SK-N-MC (cell line): ENCODE measurements around the gene GSTM1.
"Not testable (repeated sequence)": the region's sequence is repeated elsewhere in the genome, so short reads cannot be mapped to it uniquely, and the experiment has no call there.

Experiments
- DNase-seq: peaks from one replicate; pipeline ENCODE4 v3.0.0-alpha.2; 2011; ENCODE audit warnings: low read depth, low spot score
- H3K27ac ChIP-seq: fragments of 200-600 bp; sonication (generic); 2 replicates; pipeline ENCODE4 v1.5.1; 2016; ENCODE audit warnings: mixed run types
- H3K36me3 ChIP-seq: fragments of 200-600 bp; sonication (generic); 2 replicates; pipeline ENCODE4 v1.6.1; 2017; ENCODE audit warnings: antibody characterized with exemption, low read length, mixed read lengths; ENCODE audit not compliant: insufficient read depth
- H3K4me3 ChIP-seq: fragments of 200-600 bp; sonication (generic); 2 replicates; pipeline ENCODE4 v1.5.1; 2016
- H3K9ac ChIP-seq: fragments of 200-600 bp; sonication (generic); 2 replicates; pipeline ENCODE4 v1.8.0; 2017; ENCODE audit warnings: mixed run types, mixed read lengths; ENCODE audit not compliant: insufficient read length
- H3K9me3 ChIP-seq: fragments of 200-600 bp; sonication (generic); 2 replicates; pipeline ENCODE4 v1.6.1; 2017; ENCODE audit warnings: low read depth, mild to moderate bottlenecking, antibody characterized with exemption, low read length, moderate library complexity, mixed read lengths
- EZH2 ChIP-seq: fragments of 200-600 bp; sonication (generic); IDR thresholded peaks from one replicate; pipeline ENCODE4 v1.6.1; 2017; ENCODE audit warnings: antibody characterized with exemption
- FOXP2 ChIP-seq: optimal IDR thresholded peaks from 2 replicates; pipeline ENCODE3; 2011; ENCODE audit warnings: mild to moderate bottlenecking, moderate library complexity; ENCODE audit not compliant: insufficient read depth; ENCODE audit errors: extremely low read length, control extremely low read depth
- POLR2AphosphoS5 ChIP-seq: IDR thresholded peaks from 2 replicates; pipeline ENCODE4 v1.6.1; 2012; ENCODE audit warnings: mild to moderate bottlenecking, low read depth, low read length, borderline replicate concordance

The GSTM1 gene

GRCh38 chr1:109689844-109690405 lies 2.3 kb downstream of the GSTM1 start:
- Histone ChIP-seq H3K4me3 (no peak overlapping the region), H3K36me3 (no peaks in the 10 kb centered on the region; the same call in 1 of the 2 replicates), H3K27ac (no peak overlapping the region), H3K9me3 (no peaks in the 10 kb centered on the region), H3K9ac (no peak overlapping the region)
- no peak for DNase-seq
- no peak for TF ChIP-seq EZH2
- no peak for TF ChIP-seq POLR2AphosphoS5
- TF ChIP-seq FOXP2, result no peak

GRCh38 chr1:109691759-109692158 lies 4.1 kb downstream of the GSTM1 start:
- H3K4me3 ChIP-seq, result no peak overlapping the region
- no peak overlapping the region for H3K9ac ChIP-seq
- TF ChIP-seq POLR2AphosphoS5, result no peak
- TF ChIP-seq EZH2, result no peak
- TF ChIP-seq FOXP2, result no peak
- H3K27ac ChIP-seq, result no peak overlapping the region
- DNase-seq, result no peak
- no peaks in the 10 kb centered on the region; the same call in 1 of the 2 replicates for H3K36me3 ChIP-seq
- no peaks in the 10 kb centered on the region for H3K9me3 ChIP-seq

DNA sequence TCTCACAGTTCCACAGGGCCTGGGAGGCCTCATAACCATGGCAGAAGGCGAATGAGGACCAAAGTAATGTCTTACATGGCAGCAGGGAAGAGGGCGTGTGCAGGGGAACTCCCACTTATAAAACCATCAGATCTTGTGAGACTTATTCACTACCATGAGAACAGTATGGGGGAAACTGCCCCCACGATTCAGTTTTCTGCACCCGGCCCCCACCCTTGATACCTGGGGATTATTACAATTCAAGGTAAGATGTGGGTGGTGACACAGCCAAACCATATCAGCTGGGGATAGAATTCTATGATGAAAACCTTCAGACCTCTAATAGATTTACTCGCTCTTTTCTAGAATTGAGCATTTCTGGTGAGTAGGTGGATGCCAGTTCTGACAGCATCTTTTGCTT lies 6.8 kb downstream of the GSTM1 start:
- DNase-seq, H3K27ac ChIP-seq, H3K4me3 ChIP-seq, H3K9me3 ChIP-seq, H3K9ac ChIP-seq, H3K36me3 ChIP-seq: not testable (repeated sequence)

DNA sequence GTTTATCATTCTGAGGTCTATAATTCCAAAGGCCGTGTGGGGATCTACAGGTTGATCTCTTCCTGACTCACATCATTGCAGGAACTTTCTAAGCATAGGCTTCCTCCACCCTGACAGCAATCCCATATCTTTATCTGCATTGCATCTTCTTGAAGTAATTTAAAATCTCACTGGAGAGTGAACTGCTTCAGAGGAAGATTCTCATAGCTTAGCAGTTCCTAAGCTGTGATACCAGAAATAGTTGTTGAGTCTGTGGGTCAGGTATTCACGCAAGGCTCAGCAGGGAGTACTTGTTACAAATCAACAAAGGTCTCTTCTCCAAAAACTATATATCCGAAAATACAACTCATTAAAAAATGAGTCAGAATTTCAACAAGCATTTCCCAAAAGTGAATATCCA lies 7.5 kb downstream of the GSTM1 start:
- not testable (repeated sequence) for H3K36me3 ChIP-seq, H3K27ac ChIP-seq

DNA sequence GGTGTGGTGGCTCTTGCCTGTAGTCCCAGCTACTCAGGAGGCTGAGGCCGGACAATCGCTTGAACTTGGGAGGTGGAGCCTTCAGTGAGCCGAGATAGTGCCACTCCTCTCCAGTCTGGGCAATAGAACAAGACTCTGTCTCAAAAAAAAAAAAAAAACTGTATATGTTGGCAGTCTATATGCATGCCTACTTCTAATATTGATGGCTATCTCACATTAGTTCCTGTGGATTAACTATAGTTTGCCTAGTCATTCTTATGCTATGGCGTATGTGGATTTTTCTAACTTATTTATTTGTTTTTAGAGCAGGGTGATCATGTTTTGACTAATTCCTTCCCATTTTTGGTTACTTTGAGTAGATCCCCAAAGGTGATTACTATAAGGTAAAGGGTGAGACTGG lies 9.4 kb downstream of the GSTM1 start:
- Histone ChIP-seq H3K36me3 (no peaks in the 10 kb centered on the region), H3K9ac (no peak overlapping the region), H3K27ac (no peak overlapping the region), H3K4me3 (no peak overlapping the region), H3K9me3 (no peaks in the 10 kb centered on the region)
- TF ChIP-seq POLR2AphosphoS5, result no peak
- TF ChIP-seq EZH2, result no peak
- no peak for TF ChIP-seq FOXP2
- no peak for DNase-seq

More for the DNA sequence above, 7.5 kb downstream of the GSTM1 start:
- H3K4me3 ChIP-seq, DNase-seq, H3K9ac ChIP-seq, H3K9me3 ChIP-seq: not testable (repeated sequence)

GRCh38 chr1:109697861-109698260 lies 10.2 kb downstream of the GSTM1 start:
- not testable (repeated sequence) for H3K9me3 ChIP-seq, H3K27ac ChIP-seq, H3K9ac ChIP-seq, DNase-seq, H3K36me3 ChIP-seq, H3K4me3 ChIP-seq

DNA sequence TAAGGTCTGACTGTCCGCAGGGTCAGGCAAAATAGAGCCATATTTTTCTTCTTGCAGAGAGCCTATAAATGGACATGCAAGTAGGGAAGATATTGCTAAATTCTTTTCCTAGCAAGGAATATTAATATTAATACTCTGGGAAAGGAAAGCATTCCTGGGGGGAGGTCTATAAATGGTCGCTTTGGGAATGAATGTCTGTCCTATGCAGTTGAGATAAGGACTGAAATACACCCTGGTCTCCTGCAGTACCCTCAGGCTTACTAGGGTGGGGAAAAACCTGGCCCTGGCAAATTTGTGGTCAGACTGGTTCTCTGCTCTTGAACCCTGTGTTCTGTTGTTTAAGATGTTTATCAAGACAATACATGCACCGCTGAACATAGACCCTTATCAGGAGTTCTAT lies 15.3 kb downstream of the GSTM1 start:
- not testable (repeated sequence) for H3K27ac ChIP-seq, H3K36me3 ChIP-seq, H3K9ac ChIP-seq, H3K4me3 ChIP-seq, DNase-seq, H3K9me3 ChIP-seq

- no peak for DNase-seq
- no peak for TF ChIP-seq FOXP2
- no peak for TF ChIP-seq POLR2AphosphoS5
- TF ChIP-seq EZH2, result no peak
- no peak overlapping the region for H3K4me3 ChIP-seq
- H3K9ac ChIP-seq, result no peak overlapping the region
- H3K9me3 ChIP-seq, result no peaks in the 10 kb centered on the region
- H3K36me3 ChIP-seq, result no peaks in the 10 kb centered on the region
- no peak overlapping the region for H3K27ac ChIP-seq
Observed at GRCh38 chr1:109704173-109704572, 16.6 kb downstream of the GSTM1 start.

DNA sequence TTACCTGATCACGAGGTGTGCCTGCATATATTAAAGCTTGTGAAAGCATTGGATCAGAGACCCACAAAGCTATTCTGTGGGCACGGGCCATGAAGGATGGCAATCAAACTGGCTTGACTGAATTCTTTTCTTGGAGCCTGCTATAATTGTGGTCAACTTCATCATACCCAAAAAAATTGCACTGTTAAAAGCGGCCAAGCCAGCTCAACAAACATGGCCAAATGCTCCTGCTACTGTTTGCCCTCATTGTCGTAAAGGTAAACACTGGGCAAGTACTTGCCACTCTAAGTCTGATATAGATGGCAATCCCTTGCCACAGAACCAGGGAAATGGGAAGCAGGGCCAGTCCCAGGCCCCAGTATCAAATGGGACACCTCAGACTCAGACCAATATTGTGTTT lies 17.8 kb downstream of the GSTM1 start:
- H3K27ac ChIP-seq, result no peak overlapping the region
- H3K4me3 ChIP-seq, result no peak overlapping the region
- DNase-seq, result no peak
- no peaks in the 10 kb centered on the region for H3K36me3 ChIP-seq
- no peaks in the 10 kb centered on the region for H3K9me3 ChIP-seq
- H3K9ac ChIP-seq, result no peak overlapping the region
- TF ChIP-seq EZH2 (no peak), POLR2AphosphoS5 (no peak), FOXP2 (no peak)

- DNase-seq, H3K9ac ChIP-seq, H3K4me3 ChIP-seq, H3K9me3 ChIP-seq, H3K36me3 ChIP-seq, H3K27ac ChIP-seq: not testable (repeated sequence)
Observed at GRCh38 chr1:109708949-109709348, 21.3 kb downstream of the GSTM1 start.

GRCh38 chr1:109709822-109710221 lies 22.2 kb downstream of the GSTM1 start:
- H3K9ac ChIP-seq, H3K4me3 ChIP-seq, H3K36me3 ChIP-seq, H3K27ac ChIP-seq, H3K9me3 ChIP-seq, DNase-seq: not testable (repeated sequence)

- DNase-seq, H3K27ac ChIP-seq, H3K4me3 ChIP-seq, H3K36me3 ChIP-seq, H3K9ac ChIP-seq, H3K9me3 ChIP-seq: not testable (repeated sequence)
Observed at GRCh38 chr1:109711593-109712320, 24.1 kb downstream of the GSTM1 start, which contains the start of gene GSTM5. Gene GSTM5 (plus strand): TSS chr1:109712251. CDS start chr1:109712313, 62 bp downstream.
